GM21381 (cell line): ENCODE data around the gene LIN52.
"Not testable (repeated sequence)": the region's sequence is repeated elsewhere in the genome, so short reads cannot be mapped to it uniquely, and the experiment has no call there.

Source experiments
- ATAC-seq: cut with Tn5 transposase; IDR thresholded peaks from one replicate; pipeline ENCODE4 v1.9.1; 2021; ENCODE audit warnings: mild to moderate bottlenecking, moderate library complexity; ENCODE audit not compliant: unreplicated experiment

The LIN52 gene

DNA sequence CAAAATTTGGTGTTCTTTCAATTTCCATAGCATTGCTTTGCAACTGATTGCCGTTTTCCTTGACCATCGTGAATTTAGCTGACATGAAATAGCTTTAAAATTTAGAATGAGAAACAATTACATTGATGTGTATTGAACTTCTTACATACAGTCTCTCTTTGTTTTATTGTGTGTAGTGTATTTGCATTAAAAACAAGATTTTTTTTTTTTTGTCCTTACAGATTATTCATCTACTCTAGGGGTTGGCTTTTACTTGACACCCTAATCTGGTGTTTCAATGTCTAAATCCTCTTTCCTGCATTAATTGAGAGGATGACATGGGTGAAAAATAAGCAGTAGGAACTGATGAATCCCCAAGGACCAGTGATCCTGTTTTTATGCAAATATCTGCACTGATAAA, 20.6 kb downstream of the LIN52 start:
- ATAC-seq: no peak

DNA sequence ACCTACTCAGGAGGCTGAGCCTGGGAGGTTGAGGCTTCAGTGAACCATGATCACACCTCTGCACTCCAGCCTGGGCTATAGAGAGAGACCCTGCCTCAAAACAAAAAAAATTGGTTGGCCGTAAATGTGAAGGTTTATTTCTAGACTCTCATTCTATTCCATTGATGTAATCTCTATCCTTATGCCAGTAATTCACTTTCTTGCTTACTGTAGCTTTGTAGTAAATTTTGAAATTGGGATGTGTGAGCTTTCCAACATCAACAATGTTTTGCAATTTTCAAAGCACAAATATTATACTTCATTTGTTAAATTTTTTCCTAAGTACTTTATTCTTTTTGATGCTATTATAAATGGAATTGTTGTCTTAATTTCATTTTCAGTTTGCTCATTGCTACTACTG, 24.6 kb downstream of the LIN52 start:
- no peak for ATAC-seq

DNA sequence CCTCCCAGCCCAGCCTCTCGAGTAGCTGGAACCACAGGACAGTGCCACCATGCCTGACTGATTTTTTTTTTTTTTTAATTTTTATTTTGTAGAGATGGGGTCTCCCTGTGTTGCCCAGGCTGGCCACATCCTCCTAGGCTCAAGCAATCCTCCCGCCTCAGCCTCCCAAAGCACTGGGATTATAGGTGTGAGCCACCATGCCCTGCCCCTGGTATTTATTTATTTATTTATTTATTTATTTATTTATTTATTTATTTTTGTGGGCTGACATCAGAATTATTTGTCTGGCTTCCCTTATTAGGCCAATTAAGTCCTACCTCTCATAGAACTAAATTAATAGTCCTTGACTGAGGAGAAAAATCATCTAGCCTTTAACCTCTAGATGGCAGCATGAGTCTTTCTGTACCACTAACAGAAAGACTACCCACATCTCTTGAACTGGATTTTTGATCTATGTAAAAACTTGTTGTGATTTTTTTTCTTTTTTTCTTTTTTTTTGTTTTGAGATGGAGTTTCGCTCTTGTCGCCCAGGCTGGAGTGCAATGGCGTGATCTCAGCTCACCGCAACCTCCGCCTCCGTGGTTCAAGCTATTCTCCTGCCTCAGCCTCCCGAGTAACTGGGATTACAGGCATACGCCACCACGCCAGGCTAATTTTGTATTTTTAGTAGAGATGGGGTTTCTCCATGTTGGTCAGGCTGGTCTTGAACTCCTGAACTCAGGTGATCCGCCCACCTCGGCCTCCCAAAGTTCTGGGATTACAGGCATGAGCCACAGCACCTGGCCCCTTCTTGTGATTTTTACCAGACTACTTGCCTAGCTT, 26.9 kb downstream of the LIN52 start:
- ATAC-seq: not testable (repeated sequence)

DNA sequence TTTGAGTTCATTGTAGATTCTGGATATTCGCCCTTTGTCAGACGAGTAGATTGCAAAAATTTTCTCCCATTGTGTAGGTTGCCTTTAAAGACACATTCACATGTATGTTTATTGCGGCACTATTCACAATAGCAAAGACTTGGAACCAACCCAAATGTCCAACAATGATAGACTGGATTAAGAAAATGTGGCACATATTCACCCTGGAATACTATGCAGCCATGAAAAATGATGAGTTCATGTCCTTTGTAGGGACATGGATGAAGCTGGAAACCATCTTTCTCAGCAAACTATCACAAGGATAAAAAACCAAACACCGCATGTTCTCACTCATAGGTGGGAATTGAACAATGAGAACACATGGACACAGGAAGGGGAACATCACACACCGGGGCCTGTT, 40.7 kb downstream of the LIN52 start:
- not testable (repeated sequence) for ATAC-seq

DNA sequence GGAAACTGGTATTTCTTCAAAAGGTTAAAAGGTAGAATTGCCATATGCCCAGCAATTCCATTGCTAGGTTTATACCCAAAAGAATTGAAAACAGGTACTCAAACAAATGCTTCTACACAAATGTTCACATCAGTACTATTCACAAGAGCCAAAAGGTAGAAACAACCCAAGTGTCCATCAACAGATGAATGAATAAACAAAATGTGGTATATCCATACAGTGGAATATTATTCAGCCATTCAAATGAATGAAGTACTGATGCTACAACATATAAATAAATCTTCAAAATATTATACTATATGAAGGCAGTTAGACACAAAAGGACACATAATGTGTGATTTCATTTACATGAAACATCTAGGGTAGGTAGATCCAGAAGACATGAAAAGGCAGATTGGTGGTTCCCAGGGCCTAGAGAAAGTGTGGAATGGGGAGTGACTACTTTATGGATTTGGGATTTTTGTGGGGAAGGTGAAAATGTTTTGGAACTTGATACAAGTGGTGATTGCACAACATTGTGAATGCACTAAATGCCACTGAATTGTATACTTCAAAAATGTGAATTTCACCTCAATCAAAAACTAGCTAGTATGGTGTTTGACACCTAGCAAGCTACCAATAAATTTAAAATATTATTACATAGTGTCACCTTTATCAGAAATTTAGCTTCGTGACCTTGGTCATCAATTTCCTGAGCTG, 41.7 kb downstream of the LIN52 start:
- ATAC-seq: no peak

DNA sequence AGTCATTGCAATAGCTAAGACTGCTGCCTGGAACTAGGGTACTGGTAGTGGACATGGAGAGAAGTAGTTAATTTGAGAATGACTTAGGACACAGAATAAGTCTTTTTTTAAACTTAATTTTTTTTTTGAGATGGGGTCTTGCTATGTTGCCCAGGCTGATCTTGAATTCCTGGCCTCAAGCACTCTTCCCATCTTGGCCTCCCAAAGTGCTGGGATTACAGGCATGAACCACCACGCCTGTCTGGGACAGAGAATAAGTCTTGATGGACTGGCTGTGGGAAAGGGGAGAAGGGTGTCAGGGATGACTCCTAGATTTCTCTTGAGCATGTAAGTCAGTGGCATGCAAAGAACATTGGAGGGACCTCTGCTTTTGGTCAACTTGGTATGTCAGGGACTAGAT, 42.9 kb downstream of the LIN52 start:
- ATAC-seq: no peak

DNA sequence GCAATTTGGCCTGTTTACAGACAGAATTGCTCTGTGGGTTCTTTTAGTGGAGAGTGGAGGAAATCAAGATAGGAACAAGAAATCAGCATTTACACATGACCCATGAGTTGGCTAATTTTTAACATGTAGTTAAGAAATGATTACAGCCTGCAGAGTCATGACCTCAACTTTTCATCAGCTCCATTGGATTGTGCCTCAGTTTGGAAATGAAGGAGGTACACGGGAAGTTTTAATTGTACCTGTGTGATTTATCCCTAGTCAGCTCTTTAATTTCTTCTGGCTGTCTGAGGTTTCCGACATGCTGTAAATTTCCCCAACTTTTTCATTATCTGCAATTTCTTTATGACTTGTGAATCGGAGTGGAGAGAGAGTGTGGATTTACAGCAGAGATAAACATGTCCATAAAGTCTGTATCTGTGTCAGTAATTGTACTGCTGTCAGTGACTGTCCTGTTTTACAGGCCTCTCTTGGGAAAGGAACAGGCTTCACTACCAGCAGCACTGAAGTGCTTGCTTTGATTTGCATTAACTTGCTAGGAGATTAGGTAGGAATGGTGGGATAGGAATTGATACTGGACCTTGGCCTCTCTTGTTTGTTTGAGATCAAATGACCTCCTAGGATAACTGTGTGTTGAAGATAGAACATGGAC, 49.2 kb downstream of the LIN52 start:
- ATAC-seq: no peak

DNA sequence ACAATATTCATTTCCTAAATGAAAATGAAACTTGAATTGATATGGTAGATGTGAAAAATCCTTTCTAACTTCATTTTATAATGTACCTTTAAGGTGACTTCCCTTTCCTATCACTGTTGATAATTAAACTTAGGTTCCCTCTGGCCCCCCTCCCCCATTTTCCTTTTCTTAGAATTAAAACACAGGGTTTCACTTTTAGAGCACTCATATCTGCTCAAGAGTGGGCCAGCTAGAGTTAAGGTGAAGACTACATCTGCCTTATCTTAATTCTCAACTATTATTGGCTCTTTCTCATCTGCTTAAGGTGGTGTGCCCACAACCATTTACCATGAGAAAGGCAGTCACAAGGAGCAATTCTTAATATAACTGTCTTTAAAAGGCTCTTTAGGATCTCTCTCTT, 49.7 kb downstream of the LIN52 start:
- no peak for ATAC-seq

DNA sequence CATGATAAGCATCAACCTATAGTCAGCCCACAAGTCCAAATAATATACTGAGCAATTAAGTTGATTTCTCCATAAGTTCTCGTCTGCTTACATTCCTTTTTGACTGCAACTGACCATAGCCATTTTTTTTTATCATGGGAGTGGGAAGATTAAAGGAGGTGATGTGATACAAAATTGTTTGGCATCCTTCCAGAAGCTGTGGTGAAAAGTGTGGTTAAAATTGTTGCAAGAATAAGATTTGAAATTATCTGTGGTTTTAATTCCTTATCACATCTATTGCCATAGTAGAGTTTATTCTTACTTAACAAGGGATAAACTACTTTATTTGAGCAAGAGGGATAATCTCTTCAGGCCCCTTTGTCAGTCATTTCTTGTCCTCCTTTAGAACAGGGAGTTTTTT, 50.7 kb downstream of the LIN52 start:
- no peak for ATAC-seq

DNA sequence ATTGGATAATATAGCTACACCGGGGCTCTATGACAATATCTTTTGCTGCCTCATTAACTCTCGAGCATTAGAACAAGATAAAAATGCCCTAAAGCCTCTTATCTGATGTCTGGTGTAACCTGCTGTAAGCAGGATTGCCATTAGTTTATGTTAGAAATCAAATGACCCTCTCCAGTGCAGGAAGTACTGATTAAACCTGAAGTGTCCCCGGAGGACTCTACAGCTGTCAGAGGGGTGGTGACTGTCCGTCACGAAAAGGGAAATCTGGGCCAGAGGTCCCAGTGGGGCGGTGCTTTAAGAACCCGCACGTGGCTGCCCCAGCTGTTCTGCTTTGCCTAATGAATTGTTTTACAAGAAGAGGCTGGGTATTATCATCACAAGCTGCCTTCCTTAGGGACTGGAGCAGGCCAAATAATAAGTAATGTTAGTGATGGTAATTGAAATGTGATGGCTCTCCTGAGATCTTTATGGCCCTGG, 55.7 kb downstream of the LIN52 start:
- ATAC-seq: no peak

DNA sequence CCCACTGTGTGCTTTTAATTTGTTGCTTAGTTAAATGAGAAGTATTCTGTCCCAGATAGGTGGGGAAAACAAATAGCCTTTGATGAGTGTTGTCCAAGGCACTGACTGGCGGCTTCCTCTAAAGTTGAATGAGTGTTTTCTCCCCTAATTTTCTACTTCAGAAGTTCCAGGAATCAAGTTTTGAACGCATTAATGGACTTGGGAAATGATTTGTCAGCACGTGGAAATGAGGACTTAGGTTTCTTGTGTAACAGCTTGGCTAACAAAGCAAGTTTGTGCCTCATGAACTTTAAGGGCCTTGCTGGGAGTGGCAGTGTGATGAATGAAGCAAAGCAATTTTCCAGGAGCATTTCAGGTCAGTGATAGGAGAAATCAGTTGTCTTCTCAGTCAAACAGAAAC, 56.9 kb downstream of the LIN52 start:
- ATAC-seq: no peak

DNA sequence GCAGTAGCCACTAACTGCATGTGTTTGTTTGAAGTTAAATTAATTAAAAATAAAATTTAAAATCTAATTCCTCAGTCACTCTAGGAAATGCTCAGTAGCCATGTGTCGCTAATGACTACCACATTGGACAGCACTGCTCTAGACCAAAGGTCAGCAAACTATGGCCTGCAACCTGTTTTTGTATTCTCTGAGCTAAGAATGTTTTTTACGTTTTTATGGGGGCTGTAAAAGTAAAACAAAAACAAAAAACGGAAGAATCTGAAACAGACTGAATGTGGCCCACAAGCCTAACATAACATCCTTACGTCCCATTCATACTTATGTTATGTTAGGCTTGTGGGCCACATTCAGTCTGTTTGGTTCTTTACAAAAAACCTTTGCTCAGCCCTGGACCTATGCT, 57.8 kb downstream of the LIN52 start:
- ATAC-seq: no peak

DNA sequence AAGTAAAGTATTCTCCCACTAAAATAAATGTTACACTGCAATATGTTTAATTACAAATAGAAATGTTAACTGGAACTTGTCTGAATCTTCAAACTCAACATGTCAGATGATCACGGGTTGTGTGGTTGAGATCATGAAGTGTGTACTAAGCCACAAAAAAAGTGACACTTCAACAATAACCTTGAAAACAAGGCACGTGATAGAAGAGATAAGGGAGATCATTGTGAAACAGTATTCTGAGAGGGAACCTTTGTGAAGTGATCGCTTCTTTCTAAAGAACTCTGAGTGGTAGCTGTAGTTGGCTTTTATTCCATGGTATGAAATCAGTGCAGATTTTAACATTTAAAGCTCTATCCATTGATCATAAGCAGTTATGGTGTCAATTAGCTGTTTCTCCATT, 60.0 kb downstream of the LIN52 start:
- no peak for ATAC-seq

DNA sequence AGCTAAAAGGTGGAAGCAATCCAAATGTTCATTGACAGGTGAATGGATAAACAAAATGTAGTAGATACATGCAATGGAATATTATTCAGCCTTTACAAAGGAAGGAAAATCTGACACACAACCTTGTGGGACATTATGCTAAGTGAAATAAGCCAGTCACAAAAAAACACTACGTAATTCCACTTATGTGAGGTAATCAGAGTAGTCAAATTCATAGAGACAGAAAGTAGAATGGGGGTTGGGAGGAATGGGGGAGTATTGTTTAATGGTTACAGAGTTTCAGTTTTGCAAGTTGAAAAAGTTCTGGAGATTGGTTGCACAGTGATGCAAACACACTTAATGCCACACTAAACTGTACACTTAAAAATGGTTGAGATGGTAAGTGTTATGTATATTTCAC, 62.8 kb downstream of the LIN52 start:
- no peak for ATAC-seq

DNA sequence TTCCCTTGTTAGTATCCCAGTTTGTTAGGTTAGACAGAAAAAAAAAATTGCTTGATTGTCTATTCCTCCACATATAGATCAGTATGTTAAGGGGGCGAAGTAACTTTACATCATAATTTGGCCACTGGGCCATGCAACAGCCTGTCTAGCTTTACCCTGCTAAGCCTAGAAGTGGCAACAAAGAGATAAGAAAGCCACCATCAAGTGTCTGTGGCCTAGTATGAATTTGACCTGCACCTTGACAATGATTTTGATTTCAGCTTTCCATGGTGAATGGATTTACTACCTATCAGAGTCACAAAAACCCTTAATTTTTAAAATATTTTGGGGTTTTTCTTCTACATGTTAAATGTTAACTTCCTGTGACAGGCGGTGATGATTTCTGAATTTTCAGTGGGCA, 63.9 kb downstream of the LIN52 start:
- no peak for ATAC-seq

DNA sequence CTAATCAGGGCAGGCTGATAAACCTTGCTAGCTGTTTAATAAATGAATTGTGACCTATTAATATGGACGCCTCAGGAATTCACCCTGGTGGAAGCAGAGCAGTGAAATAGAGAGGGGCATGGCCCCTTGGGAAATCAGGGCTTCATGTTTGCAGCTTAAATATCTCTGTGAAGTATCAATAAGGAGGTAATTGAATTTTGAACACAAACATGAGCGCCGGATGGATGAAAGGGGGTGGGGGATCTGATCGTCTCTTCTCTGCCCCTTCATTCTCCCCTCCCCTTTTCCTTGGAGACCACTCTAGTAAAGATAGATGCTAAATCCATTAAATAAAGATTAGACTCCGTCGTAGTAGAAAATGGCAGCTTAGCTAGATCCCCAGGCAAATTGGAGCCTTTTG, 70.5 kb downstream of the LIN52 start:
- no peak for ATAC-seq

DNA sequence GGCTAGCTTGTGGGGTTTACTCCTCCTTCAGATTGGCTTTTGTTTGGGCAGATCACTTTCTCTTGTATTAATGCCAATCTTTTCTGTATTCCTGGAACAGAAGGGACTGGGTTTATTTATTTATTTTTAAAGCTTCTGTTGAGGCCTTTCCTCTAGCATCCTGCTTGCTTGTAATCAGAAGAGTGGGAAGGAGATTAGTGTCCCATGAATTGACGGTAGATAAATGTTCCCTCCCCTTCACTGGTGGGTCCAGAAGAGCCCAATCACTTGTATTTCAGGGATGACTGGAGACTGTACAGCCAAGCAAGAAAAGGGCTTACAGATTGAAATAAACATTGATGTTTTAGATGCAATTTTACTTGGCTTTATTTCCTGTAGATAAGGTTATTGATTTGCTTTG, 71.0 kb downstream of the LIN52 start:
- no peak for ATAC-seq

DNA sequence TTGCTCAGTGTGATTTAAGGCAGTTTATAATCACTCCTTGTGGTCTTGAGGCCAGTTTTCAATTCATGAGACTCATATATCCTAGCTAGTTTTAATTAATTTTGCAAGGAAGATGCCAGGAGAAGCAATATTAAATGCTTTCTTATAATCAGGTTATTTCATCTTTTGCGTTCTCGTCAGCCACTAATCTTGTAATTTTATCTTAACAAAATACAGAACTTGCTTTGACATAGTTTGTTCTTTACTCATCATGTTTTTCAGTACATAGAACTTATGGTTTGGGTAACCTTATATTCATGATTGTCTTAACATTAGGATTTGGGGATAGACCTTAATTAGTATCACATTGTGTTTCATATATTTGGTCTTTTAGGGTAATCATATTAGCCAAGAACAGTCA, 76.0 kb downstream of the LIN52 start:
- no peak for ATAC-seq

DNA sequence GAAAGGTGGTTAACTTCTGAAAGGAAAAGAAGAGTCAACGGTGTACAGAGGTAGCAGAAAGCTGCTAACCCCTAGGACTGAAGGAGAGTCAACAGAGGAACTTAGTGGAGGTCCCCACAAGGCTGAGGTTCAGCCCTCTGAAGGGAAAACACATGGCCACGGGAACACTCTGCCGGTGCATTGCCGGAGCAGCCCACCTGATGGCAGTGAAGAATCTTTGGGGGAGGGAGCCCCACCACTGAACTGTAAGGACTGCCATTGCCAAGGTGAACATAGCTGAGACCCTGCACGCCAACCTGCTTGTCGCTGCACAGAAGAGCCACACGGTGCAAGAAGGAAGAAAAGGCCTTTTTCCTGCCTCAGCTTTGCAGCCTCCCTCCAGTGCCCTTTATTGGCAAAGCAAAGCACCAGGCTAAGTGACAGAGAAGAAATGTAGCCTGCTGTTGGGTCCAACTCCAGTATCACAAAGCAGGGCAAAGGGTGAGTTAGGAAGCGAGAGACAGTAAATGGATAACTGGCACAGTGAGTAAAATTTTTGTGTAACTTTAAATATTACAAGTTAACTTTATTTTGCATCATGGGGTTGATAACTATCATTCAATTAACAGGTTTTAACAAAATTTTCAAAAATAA, 76.9 kb downstream of the LIN52 start:
- ATAC-seq: no peak

DNA sequence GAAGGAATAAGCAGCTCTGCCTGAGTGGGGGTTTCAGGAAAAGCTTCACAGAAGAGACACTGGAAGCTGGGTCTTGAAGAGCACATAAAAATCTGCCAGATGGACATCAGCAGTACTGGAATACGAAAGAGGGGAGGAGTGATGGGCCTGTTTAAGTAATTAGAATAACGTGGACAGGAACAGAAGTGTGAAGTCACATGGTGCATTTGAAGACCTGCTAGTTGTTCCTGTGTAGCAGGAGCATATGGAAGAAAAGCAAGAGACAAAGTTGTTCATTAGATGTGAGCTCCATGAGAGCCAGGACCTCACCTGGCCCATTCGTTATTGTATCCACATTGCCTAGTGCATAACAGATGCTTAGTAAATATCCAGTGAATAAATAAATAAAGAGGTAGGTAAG, 85.2 kb downstream of the LIN52 start:
- no peak for ATAC-seq

DNA sequence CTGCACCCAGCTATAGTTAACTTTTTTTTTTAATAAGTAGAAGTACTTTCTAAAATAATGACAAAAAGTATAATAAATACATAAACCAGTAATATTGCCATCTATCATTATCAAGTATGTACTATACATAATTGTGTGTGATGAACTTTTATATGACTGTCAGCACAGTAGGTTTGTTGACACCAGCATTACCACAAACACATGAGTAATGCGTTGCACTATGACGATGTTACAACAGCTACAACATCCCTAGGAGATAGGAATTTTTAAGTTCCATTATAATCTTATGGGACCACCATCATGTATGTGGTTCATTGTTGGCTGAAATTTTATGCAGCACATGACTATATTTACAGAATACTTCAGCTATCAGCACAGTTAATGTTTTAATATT, 91.6 kb downstream of the LIN52 start:
- no peak for ATAC-seq

DNA sequence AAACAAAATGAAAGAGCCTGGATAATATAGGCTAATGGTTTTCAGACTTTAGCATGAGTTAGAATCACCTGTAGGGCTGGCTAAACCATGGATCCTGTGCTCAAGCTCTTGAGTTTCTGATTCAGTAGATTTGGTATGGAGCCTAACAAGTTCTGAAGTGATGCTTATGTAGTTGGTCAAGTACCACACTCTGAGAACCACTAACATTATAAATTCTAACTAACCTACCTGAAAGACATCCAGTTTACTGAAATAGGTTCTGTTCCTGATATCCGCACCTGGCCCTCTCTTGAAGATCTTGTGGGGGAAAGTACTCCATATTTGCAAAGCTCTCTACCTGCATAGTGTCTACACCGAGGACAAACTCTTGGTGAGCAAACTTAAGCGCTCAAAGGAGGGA, 95.1 kb downstream of the LIN52 start:
- no peak for ATAC-seq
